C4-2B (cell line): ENCODE measurements around the gene PGLYRP1.

Experiments used
- H3K27ac ChIP-seq: fragments of 450-650 bp; 2 replicates; pipeline ENCODE4 v1.5.1; 2017
- CTCF ChIP-seq: fragments of 450-650 bp; conservative IDR thresholded peaks from 2 replicates; pipeline ENCODE4 v1.5.1; 2017; ENCODE audit warnings: mild to moderate bottlenecking
- ZFX ChIP-seq: fragments of 450-650 bp; IDR thresholded peaks from 2 replicates; pipeline ENCODE4 v1.6.1; 2017

The PGLYRP1 gene

GRCh38 chr19:46014941-46015686 lies 7.7 kb downstream of the PGLYRP1 start:
- no peak overlapping the region for H3K27ac ChIP-seq
- TF ChIP-seq ZFX (no peak), CTCF (no peak)

- no peak overlapping the region for H3K27ac ChIP-seq
- TF ChIP-seq ZFX (no peak), CTCF (no peak)
Measured at GRCh38 chr19:46014534-46014933, 8.3 kb downstream of the PGLYRP1 start.

GRCh38 chr19:46009530-46010510 lies 13.0 kb downstream of the PGLYRP1 start:
- TF ChIP-seq ZFX: no peak
- TF ChIP-seq CTCF: peak; percentile 81
- H3K27ac ChIP-seq: no peak overlapping the region

- TF ChIP-seq ZFX: no peak
- TF ChIP-seq CTCF: no peak
- no peak overlapping the region for H3K27ac ChIP-seq
Measured at GRCh38 chr19:46006411-46006810, 16.4 kb downstream of the PGLYRP1 start.

GRCh38 chr19:46002678-46003275 lies 20.1 kb downstream of the PGLYRP1 start:
- TF ChIP-seq ZFX (no peak), CTCF (no peak)
- H3K27ac ChIP-seq: no peak overlapping the region

GRCh38 chr19:46000491-46001246 lies 22.2 kb downstream of the PGLYRP1 start:
- no peak overlapping the region for H3K27ac ChIP-seq
- no peak for TF ChIP-seq ZFX
- TF ChIP-seq CTCF: no peak
